Activated T-helper 9 cell treated with anti-CD3 and anti-CD28 coated beads, Interleukin-2, amount 50 U/mL, for 16 hours (primary cell): ENCODE measurements around the gene BECN2.
"Not testable (repeated sequence)": the region's sequence is repeated elsewhere in the genome, so short reads cannot be mapped to it uniquely, and the experiment has no call there.

Experiments
- DNase-seq: peaks from one replicate; pipeline ENCODE4 v3.0.0-alpha.2; 2020; ENCODE audit warnings: low read depth

BECN2 gene

GRCh38 chr1:241979926-241980325 is 22.4 kb downstream of the BECN2 start:
- no peak for DNase-seq

DNA sequence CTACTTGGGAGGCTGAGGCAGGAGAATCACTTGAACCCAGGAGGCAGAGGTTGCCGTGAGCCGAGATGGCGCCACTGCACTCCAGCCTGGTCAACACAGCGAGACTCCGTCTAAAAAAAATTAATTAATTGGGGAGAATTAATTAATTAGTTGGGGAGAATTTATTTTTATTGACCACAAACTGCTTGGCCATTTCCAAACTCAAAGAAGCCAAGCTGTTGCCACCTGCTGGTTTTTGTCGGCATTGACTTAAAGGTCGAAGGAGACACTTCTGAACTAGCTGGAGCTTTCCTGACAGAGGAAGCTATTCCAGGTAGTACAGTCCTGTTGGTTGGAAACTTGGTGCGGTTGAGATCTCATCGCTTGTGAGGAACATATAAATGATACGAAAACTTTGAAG is 28.2 kb downstream of the BECN2 start:
- no peak for DNase-seq

DNA sequence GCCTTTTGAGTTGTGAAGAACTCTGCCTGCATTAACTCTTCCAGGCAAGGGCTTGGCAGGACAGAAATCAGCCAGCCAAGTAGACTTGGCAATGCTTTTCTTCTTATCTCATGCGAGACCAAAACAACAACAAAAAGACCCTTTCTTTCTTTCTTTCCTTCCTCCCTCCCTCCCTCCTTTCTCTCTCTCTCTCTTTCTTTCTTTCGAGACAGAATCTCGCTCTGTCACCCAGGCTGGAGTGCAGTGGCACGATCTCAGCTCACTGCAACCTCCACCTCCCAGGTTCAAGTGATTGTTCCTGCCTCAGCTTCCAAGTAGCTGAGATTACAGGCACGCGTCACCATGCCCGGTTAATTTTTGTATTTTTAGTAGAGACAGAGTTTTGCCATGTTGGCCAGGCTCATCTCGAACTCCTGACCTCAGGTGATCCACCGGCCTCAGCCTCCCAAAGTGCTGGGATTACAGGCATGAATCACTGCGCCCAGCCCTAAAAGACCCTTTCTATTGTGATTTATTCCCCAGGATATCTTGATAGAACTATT is 30.9 kb downstream of the BECN2 start:
- not testable (repeated sequence) for DNase-seq

GRCh38 chr1:241990040-241990439 is 32.5 kb downstream of the BECN2 start:
- DNase-seq: no peak

DNA sequence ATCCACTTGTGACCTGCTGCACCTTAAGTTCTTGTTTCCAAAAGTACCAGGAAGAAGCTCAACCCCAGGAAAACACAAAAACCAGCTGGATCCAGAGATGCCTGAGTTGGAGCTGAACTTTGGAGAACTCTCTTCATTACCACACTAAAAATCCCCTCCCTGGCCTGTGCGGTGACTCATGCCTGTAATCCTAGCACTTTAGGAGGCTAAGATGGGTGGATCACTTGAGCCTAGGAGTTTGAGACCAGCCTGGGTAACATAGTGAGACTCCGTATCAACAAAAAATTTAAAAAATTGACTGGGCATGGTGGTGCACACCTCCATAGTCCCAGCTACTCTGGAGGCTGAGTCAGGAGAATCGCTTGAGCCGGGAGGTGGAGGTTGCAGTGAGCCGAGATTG is 35.2 kb downstream of the BECN2 start:
- DNase-seq: no peak

DNA sequence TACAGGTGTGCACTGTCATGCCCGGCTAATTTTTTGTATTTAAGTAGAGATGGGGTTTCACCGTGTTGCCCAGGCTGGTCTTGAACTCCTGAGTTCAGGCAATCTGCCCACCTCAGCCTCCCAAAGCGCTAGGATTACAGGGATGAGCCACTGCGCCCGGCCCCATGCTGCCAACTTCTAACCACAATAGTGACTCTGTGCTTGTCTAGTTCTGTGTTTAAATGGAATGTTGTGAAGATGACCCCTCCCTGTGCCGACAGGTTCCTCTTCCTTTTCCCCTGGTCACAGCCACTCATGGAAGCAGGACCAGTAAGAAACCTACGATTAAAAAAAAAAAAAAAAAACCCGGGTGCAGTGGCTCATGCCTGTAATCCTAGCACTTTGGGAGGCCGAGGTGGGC is 36.6 kb downstream of the BECN2 start:
- no peak for DNase-seq

- DNase-seq: no peak
Observed at GRCh38 chr1:241997401-241997998, 39.9 kb downstream of the BECN2 start.

DNA sequence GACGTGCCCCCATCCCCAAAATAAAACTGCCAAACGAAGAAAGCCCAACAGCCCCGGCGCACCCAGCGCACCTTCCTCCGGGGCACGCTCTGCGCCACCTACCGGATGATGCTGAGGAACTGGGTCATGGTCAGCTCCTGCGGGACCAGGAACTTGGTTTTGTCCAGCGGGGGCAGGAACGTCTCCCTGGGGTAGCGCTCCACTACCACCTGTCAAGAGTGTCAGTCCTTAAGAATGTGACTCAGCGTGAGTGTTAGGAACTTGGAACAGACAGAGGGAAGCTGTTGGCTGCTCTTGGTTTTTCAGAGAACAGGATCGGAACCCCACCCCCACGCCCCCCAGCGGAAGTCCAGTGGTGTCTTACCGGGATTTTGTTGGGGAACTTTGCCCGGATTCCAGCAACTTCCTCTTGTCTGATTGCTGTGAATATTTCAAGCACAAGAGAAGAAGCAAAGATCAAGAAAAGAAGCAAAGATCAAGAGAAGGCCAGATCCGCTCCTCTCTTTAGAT is 40.9 kb downstream of the BECN2 start:
- peak; percentile 4 for DNase-seq

- DNase-seq: no peak
Observed at GRCh38 chr1:241999026-241999425, 41.5 kb downstream of the BECN2 start, which contains the start of gene MAP1LC3C. MAP1LC3C (minus strand) TSS chr1:241999098; CDS start chr1:241999008, 90 bp downstream.

DNA sequence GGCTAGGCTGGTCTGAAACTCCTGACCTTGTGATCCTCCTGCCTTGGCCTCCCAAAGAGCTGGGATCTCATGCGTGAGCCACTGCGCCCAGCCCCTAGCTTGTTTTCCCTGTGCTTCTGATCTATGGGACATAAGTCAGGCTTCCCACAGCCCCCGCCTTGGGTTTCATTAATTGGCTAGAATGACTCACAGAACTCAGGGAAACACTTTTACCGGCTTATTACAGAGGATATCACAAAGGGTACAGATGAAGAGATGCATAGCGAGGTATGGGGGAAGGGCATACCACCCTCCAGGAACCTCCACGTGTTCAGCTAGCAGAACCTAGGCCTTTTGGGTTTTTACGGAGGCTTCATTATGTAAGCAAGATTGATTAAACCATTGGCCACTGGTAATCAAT is 42.9 kb downstream of the BECN2 start:
- no peak for DNase-seq

DNA sequence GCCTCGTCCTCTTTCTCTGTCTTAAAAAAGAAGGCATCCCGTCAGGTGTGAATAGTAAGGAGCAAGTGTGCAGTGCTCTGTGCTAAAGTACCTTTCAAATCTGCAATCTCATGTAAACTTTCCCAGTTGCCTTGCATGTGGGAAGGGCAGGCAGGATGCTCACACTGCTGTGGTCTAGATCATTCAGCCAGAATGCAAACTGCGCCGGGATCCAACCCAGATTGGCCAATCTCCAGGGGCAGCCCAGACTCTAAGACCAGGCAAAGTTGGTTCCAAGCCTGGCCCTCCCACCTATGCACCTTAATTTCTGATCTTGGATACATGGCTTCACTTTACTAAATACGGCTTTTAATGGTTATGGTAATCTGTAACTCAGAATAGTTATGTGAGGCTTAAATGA is 44.5 kb downstream of the BECN2 start:
- no peak for DNase-seq

DNA sequence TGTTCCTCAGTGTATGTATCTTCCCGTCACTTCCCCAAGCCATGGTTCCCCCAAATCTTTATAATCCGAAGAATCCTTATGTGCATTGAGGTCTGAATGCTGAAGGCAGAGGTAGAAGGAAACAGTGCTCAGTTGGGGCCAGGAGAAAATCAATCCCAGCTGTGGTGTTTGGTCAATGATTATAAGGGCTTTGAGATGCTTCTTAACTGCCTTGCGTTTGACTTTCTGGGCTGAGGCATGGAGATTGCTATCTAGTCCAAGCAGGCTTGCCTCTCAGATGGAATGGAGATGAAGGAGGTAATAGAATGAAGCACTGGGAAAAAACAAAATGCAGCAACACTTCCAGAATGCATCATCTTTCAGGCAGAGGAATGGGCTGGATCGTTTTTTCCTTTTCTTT is 44.9 kb downstream of the BECN2 start:
- no peak for DNase-seq

DNA sequence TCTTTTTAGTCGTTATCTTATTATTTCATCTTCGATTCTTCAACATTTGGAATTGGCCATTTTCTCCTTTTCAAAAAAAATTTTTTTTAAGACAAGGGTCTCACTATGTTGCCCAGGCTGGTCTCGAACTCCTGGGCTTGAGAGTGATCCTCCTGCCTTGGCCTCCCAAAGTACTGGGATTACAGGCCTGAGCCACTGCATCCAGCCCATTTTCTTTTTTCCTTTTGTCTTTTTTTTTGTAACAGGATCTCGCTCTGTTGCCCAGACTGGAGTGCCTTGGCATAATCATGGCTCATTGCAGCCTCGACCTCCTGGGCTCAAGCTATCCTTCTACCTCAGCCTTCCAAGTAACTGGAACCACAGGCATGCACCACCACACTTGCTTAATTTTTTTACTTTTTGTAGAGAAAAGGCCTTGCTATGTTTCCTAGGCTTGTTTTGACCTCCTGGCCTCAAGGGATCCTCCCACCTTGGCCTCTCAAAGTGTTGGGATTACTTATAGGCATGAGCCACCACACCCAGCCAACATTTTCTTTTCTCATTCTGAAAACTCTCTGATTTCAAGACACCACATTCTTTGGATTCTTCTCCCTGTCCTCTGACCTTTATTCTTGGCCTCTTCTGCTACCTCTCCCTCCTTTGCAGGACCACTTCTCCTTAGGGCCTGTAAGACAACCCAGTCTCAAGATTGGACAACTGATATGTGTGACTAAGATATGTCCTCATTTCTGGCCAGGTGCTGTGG is 47.4 kb downstream of the BECN2 start:
- no peak for DNase-seq

DNA sequence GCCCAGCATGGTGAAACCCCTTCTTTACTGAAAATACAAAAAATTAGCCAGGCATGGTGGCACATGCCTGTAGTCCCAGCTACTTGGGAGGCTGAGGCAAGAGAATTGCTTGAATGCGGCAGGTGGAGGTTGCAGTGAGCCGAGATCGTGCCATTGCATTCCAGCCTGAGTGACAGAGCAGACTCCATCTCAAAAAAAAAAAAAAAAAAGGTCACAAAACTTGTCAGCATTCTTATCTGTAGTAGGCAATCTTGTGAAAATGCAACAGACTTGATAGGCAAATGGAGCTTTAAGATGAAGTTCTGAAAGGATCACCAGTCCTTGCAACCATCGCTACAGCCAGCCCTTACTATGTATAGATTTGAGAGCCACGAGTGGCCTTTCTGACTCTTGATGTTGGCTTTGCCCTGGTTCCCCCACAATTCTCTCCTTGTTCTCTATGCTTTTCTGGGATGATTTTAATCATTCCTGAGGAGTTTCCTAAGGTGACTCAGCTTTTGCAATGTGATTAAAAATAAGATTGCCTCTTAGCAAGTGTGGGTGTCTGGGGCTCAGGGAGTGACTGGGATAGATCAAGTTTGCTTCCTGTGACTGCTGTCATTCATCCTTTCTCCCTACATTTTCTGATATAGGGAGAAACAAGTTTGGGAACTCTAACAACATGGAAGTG is 48.4 kb downstream of the BECN2 start:
- no peak for DNase-seq

- DNase-seq: no peak
Observed at GRCh38 chr1:242006976-242007375, 49.4 kb downstream of the BECN2 start.
